Sigmoid colon (tissue), 4 donors: ENCODE results near the gene CARD9.

Source experiments
- POLR2A ChIP-seq, 2 donors: fragments of 450-650 bp; IDR thresholded peaks; one replicate each; pipeline ENCODE4 v1.6.1; 2016; ENCODE audit warnings: antibody characterized with exemption in 2 of 2, mild to moderate bottlenecking in 2 of 2, moderate library complexity in 2 of 2
- POLR2AphosphoS5 ChIP-seq, 4 donors: sonication (generic); formaldehyde crosslinking; IDR thresholded peaks; one replicate each; pipeline ENCODE4 v1.6.1; 2017; ENCODE audit warnings: antibody characterized with exemption in 4 of 4
- TF ChIP-seq, protein P1 (sequence below), 4 experiments: fragments of 450-650 bp in 3 of 4; fragments of 200-600 bp in 1 of 4; IDR thresholded peaks; one replicate each; pipeline ENCODE4 v1.5.1; 2016 to 2019; ENCODE audit warnings: antibody characterized with exemption in 4 of 4, mild to moderate bottlenecking in 3 of 4, moderate library complexity in 2 of 4

GRCh38 chr9:136410500-136411287 is 37.2 kb upstream of the CARD9 start, which contains the start of the genes ENTR1 and PMPCA:
- TF ChIP-seq, protein P1, sequence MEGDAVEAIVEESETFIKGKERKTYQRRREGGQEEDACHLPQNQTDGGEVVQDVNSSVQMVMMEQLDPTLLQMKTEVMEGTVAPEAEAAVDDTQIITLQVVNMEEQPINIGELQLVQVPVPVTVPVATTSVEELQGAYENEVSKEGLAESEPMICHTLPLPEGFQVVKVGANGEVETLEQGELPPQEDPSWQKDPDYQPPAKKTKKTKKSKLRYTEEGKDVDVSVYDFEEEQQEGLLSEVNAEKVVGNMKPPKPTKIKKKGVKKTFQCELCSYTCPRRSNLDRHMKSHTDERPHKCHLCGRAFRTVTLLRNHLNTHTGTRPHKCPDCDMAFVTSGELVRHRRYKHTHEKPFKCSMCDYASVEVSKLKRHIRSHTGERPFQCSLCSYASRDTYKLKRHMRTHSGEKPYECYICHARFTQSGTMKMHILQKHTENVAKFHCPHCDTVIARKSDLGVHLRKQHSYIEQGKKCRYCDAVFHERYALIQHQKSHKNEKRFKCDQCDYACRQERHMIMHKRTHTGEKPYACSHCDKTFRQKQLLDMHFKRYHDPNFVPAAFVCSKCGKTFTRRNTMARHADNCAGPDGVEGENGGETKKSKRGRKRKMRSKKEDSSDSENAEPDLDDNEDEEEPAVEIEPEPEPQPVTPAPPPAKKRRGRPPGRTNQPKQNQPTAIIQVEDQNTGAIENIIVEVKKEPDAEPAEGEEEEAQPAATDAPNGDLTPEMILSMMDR (IDR thresholded peaks at IDR 0.05): no peak
- peak; percentile 96 to 99 (median 98) for TF ChIP-seq POLR2AphosphoS5 (IDR thresholded peaks at IDR 0.05)
- peak; percentile 85 to 93 for TF ChIP-seq POLR2A (IDR thresholded peaks at IDR 0.05)
